ENCODE data around the gene UQCRC1. TPM values are rescaled to one million over a fixed set of nuclear protein-coding genes. Genes with fewer than 3 reads are reported as not detected.

UQCRC1 gene
- total and polyA plus RNA-seq, 8 donors: 148 to 203 (median 166) TPM

DNA sequence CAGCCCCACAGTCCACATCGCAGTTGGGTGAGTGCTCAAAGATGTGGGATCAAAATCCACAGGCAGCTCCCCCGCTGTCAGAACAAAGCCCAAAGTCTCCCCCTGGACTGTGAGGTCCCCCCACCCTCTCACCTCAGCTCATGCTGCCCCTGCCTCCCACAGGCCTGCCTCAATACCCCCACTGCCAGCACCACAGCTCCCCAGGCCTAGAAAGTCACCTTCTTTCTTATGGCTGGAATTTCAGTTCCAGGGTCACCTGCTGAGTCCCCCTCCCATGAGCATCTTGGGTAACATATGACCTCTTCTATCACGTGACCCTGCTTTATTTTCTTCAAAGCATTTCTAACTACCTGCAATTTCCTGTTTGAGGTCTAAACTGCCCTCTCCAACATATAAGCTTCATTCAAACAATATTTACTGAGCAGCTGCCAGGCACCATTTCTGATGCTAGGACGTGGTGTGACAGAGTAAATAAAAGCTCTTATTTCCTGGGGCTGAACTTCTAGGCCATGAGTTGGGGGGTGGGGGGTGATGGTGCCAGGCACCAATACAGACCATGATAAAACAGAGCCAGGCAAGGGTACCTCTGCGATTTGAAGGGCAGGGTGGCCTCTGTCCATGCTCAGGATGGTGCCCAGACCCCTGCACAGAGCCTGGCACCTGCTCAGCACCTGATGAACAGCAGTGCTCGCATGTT lies 14.6 kb upstream of the UQCRC1 start:
- ATAC-seq (no peak), DNase-seq (peak in 2 of 4 donors; percentile 24 to 29)
- no peaks in the 10 kb centered on the region for H3K27me3 ChIP-seq
- H3K4me1 ChIP-seq: peaks cover 0 to 7% of the 10 kb centered on the region in 2 donors
- H3K27ac ChIP-seq: peak overlapping the region in 1 of 2 donors; percentile 8
- TF ChIP-seq, protein P1, sequence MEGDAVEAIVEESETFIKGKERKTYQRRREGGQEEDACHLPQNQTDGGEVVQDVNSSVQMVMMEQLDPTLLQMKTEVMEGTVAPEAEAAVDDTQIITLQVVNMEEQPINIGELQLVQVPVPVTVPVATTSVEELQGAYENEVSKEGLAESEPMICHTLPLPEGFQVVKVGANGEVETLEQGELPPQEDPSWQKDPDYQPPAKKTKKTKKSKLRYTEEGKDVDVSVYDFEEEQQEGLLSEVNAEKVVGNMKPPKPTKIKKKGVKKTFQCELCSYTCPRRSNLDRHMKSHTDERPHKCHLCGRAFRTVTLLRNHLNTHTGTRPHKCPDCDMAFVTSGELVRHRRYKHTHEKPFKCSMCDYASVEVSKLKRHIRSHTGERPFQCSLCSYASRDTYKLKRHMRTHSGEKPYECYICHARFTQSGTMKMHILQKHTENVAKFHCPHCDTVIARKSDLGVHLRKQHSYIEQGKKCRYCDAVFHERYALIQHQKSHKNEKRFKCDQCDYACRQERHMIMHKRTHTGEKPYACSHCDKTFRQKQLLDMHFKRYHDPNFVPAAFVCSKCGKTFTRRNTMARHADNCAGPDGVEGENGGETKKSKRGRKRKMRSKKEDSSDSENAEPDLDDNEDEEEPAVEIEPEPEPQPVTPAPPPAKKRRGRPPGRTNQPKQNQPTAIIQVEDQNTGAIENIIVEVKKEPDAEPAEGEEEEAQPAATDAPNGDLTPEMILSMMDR (IDR thresholded peaks at IDR 0.05): no peak
- peaks cover 0 to 46% of the 10 kb centered on the region in 2 donors for H3K36me3 ChIP-seq
- H3K9me3 ChIP-seq: peaks cover 0 to 1% of the 10 kb centered on the region in 2 donors
- intact Hi-C loops (cut with DNase I): no loop called here
- no peak overlapping the region for H3K4me3 ChIP-seq

DNA sequence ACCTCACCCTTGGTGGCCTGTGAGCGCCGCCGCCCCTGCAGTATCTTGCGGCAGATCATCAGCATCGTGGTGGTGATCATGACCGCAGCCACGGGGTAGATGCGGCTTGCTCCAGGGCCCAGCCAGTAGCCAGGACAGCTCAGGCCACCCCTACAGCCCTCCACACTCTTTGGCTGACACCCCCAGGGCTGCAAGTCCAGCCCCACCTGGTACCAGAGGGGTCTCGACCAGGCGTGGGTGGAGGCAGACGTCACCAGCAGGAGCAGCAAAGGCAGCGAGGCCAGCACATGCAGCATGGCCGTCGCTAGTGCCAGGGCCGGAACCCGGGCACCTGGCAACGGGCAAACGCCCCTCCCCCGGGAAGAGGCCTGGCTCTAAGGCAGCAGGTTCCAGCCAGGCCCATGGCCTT lies 12.0 kb upstream of the UQCRC1 start, which contains the start of gene TMEM89:
Gene TMEM89 (minus strand): TSS at position 309 of the 409 bp plus-strand sequence. CDS start 13 bp downstream, at position 296.
- Histone ChIP-seq H3K27ac (no peak within 1 kb of the TSS), H3K27me3 (no peaks in the 10 kb centered on the region), H3K9me3 (peaks cover 0 to 26% of the 10 kb centered on the region in 2 donors), H3K36me3 (peaks cover 0 to 21% of the 10 kb centered on the region in 2 donors), H3K4me3 (no peak within 1 kb of the TSS), H3K4me1 (peaks cover 0 to 7% of the 10 kb centered on the region in 2 donors)
- DNase-seq (peak in 1 of 4 donors; percentile 66), ATAC-seq (no peak)
- TF ChIP-seq, protein P1 (IDR thresholded peaks at IDR 0.05): no peak
- intact Hi-C loops (cut with DNase I): no loop called here

DNA sequence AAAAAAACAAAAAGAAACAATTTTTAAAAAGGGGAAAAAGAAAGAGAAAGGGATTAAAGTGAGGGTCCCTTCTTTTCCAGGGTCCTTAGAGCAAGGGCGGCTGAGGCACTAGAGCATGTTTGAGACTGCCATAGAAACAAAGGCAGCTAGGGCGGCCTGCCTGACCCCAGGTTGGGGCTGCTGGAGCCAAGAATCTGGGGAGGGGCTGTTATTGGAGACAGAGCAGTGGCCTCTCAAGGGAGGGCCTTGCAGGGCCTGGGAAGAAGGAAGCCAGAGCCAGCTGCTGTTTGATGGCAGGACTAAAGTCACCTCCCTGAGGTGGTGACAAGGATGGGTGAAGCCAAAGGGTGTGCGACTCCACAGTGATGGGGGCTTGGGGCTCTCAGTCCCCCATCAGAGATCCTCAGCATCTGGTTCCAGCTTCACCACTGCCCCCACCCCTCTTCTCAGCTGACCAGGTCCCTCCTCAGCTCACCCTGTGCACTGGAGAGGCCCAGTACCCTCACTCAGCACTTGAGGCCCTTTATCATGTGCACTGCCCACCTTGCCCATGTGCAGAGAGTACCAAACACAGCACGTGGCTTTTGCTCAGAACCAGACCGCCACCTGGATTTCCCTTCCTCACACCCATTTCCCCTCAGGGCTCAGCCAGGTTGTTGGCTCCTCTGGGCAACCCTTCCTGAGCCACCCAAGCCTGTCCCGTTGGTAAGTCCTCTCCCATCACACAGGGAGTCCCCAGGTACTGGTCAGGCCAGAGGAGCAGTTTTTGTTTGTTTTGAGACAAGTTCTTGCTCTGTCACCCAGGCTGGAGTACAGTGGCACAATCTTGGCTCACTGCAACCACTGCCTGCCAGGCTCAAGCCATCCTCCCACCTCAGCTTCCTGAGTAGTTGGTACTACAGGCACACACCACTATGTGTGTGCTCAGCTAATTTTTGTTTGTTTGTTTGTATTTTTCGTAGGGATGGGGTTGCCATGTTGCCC lies 10.4 kb upstream of the UQCRC1 start:
- Histone ChIP-seq H3K4me1 (peaks cover 0 to 10% of the 10 kb centered on the region in 2 donors), H3K27ac (no peak overlapping the region)
- intact Hi-C loops (cut with DNase I): no loop called here

DNA sequence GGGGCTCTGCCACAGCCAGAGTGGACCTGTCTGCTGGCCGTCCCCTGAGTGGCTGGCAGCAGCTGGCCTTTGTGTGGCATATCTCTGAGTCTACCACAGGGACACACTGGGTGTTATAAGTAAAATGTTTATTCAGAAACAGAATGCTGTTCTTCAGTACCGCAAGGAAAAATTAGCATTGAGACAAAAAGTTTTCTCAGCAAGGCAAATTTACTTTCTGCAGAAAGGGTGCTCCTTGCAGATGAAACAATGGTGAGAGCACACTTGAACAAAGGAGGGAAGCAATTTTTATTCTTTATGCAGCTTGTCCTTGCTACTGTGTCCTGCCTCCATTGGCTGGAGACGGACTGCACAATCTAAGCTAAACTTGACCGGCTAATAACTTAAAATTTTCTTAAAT lies 8.1 kb upstream of the UQCRC1 start:
- Histone ChIP-seq H3K36me3 (no peaks in the 10 kb centered on the region), H3K27ac (no peak overlapping the region), H3K27me3 (no peaks in the 10 kb centered on the region), H3K4me3 (no peak overlapping the region), H3K9me3 (peaks cover 0 to 26% of the 10 kb centered on the region in 2 donors), H3K4me1 (peaks cover 0 to 20% of the 10 kb centered on the region in 2 donors)
- peak in 1 of 4 donors; percentile 5 for DNase-seq
- intact Hi-C loops (cut with DNase I): no loop called here
- TF ChIP-seq, protein P1 (IDR thresholded peaks at IDR 0.05): no peak
- ATAC-seq: no peak

More for the DNA sequence above, 10.4 kb upstream of the UQCRC1 start:
- Histone ChIP-seq H3K27me3 (no peaks in the 10 kb centered on the region), H3K9me3 (peaks cover 0 to 26% of the 10 kb centered on the region in 2 donors), H3K36me3 (peaks cover 0 to 6% of the 10 kb centered on the region in 2 donors), H3K4me3 (no peak overlapping the region)
- TF ChIP-seq, protein P1 (IDR thresholded peaks at IDR 0.05): no peak
- no peak for ATAC-seq
- DNase-seq: peak in 1 of 4 donors; percentile 21
